GM20000 (cell line): Measurements from ENCODE around the gene EIF4A3.
A peak's percentile ranks its signal among the peaks of the same experiment; 100 is the strongest.

Source experiments
- DNase-seq: peaks from one replicate; pipeline ENCODE4 v3.0.0; 2012; ENCODE audit warnings: low spot score
- TF ChIP-seq, protein P1 (sequence below): IDR thresholded peaks from 2 replicates; pipeline ENCODE4 v1.5.1; 2012; ENCODE audit warnings: mild to moderate bottlenecking, control low read depth; ENCODE audit errors: extremely low read depth, missing control alignments

Gene EIF4A3

DNA sequence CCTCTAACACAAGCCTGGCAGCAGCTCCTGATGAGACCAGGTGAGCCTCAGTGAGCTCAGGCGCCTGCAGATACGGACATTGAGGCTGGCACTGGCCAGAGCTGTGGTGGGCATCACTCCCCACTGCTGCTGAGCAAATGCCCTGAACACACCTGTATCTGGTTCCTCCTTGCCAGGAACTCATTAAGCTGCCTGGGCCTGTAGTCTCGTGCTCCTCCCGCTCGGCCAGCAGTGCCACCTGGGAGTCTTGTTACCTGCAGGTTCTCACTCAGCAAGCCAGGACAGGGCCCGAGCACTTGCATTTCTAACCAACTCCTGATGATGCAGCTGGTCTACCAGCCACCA lies 13.3 kb downstream of the EIF4A3 start:
- no peak for DNase-seq
- TF ChIP-seq, protein P1, sequence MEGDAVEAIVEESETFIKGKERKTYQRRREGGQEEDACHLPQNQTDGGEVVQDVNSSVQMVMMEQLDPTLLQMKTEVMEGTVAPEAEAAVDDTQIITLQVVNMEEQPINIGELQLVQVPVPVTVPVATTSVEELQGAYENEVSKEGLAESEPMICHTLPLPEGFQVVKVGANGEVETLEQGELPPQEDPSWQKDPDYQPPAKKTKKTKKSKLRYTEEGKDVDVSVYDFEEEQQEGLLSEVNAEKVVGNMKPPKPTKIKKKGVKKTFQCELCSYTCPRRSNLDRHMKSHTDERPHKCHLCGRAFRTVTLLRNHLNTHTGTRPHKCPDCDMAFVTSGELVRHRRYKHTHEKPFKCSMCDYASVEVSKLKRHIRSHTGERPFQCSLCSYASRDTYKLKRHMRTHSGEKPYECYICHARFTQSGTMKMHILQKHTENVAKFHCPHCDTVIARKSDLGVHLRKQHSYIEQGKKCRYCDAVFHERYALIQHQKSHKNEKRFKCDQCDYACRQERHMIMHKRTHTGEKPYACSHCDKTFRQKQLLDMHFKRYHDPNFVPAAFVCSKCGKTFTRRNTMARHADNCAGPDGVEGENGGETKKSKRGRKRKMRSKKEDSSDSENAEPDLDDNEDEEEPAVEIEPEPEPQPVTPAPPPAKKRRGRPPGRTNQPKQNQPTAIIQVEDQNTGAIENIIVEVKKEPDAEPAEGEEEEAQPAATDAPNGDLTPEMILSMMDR: no peak

DNA sequence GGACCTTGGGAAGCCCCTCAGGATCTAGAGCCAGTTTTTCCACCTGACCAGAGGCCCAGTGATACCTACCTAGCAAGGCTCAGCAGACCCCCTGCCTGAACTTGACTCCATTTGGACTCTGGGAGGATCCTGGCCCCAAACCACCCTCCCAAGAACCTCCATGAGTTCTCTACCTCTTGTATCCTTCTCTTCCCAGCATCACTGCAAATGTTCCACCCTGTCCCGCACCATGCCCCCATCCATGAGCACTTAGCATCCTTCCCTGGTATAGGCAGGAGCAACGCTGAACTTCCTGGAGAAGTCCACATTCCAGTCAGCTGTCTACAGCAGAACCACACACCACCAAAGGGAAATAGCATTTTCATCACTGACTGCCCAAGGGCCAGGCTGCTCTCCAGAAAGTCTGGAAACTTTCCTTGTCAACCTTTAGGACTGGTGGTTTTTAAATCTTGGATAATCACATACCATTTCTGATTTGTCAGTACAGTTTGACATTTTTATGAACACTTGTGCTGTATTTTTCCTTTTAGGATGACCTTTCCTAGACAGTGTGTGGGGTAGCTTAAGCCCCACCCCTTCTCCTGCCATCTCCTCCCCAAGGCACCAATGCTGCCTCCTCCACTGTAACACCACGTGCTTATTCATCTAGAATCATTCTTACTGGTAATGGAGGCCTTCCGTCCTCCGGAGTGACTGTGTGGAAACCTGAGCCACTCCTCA lies 13.9 kb downstream of the EIF4A3 start:
- DNase-seq: no peak
- TF ChIP-seq, protein P1: no peak

DNA sequence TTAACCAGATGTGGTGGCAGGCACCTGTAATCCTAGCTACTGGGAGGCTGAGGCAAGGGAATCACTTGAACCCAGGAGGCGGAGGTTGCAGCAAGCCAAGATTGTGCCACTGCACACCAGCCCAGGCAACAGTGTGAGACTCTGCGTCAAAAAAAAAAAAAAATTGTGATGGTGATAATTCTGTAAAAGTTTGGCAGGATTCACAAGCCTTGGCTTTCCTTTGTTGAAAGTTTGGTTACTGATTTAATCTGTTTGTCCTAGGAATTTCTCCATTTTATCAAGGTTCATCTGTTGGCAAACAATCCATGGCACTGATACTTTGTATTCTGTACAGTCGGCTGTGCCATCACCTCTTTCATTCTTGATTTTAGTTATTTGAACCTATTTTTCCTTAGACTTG lies 15.9 kb downstream of the EIF4A3 start:
- DNase-seq: no peak
- TF ChIP-seq, protein P1: no peak

DNA sequence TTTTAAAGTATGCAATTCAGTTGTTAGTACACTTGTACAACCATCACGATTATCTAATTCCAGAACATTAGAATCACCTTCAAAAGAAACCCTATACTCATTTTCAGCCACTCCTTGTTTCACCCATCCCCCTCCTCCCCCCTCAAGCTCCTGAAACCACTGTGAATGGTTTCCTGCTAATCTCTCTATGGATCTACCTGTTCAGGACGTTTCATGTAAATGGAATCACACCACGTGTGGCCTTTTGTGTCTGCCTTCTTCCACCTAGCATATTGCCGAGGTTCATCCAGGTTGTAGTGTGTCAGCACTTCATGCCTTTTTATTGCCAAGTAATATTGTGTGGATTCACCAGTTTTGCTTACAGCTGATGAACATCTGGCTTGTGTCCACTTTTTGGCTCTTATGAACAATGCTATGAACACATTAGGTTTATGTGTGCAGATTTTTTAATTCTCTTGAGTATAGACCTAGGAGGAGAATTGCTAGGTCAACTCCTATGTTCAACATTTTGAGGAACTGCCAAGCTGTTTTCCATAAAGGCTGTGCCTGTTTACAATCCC lies 17.8 kb downstream of the EIF4A3 start:
- DNase-seq: no peak
- TF ChIP-seq, protein P1: no peak

DNA sequence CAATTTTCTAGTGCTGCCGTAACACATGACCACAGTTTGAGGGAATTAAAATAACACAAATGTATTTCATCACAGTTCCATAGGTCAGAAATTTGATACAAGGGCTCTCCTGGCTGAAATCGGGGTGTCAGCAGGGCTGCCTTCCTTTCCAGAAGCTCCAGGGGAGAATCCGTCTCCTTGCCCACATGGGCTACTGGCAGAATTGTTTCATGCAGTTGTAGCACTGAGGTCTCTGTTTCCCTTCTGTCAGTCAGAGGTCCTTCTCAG lies 20.5 kb downstream of the EIF4A3 start:
- no peak for DNase-seq
- TF ChIP-seq, protein P1: no peak

DNA sequence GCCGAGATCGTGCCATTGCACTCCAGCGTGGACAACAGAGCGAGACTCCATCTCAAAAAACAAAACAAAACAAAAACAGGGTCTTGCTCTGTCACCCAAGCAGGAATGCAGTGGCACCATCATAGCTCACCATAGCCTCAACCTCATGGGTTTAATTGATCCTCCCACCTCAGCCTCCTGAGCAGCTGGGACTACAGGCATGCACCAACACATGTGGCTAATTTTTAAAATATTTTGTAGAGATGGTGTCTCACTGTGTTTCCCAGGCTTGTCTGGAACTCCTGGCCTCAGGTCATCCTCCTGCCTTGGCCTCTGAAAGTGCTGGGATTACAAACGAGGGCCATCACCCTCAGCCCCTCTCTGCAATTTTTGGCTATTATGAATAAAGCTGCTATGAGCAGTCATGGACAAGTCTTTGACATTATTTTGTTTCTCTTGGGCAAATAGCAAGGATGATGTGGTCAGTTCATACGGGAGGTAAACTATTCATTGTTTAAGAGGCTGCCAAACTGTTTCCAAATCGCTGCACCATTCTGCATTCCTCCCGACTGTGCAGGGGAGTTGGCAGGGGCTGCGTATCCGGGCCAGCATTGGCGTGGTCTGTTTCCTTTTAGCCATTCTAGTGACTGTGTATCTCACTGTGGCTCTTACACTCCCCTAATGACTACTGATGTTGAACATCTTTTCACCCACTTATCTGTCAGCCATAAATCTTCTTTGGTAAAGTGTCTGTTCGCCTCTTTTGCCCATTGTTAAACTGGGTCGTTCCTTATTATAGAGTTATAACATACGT lies 21.1 kb downstream of the EIF4A3 start:
- DNase-seq: no peak
- TF ChIP-seq, protein P1: no peak

DNA sequence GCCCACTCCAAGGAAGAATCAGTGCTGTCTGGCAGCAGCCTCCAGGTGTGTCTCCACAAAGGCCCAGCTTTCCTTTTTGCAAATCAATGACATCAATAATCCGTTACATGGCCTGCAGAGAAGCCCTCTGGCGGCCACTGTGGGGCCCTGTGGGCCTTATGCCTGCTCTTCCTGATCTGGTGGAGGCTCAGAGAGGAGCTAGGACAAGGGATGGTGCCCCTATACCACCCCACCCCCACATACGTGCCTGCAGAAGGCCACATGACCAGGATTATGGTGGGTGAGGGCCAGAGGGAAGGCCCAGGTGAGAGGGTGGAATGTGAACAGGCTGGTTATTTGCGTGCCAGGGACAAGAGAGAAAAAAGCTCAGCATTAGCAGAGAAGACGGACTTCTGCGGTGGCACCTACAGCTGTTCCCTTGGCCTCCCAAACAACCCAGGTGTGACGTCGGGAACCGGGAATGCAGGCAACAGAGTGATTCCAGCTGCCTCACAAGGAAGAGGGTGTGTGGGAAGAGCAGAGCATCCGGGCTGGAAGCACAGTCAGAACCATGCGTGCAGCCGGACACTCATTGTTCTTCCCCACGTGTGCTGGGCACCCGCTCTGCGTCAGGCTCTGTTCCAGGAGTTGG lies 22.5 kb downstream of the EIF4A3 start:
- DNase-seq: peak; percentile 43
- TF ChIP-seq, protein P1: no peak
